SW480 (cell line): ENCODE measurements around the gene TRAK1.

Experiments used
- DNase-seq: peaks from one replicate; pipeline ENCODE4 v3.0.0-alpha.2; 2016; ENCODE audit warnings: low spot score

TRAK1 gene

DNA sequence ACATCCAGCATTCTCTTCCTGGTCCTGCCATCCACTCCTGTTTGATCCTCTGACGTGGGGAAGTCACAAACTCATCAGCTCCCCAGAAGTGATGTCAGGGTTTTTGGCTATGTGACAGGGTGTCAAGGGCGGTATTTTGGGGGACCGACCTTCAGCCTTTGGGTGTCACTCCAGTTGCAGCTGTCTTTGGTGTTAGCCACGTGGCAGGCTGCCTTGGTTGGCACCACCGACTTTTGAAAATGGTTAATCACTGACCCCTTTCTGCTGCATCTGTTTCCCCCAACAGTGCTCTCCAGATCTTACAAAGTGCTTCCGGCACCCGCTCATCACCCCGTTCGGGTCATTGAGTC lies 86.6 kb downstream of the TRAK1 start:
- no peak for DNase-seq

DNA sequence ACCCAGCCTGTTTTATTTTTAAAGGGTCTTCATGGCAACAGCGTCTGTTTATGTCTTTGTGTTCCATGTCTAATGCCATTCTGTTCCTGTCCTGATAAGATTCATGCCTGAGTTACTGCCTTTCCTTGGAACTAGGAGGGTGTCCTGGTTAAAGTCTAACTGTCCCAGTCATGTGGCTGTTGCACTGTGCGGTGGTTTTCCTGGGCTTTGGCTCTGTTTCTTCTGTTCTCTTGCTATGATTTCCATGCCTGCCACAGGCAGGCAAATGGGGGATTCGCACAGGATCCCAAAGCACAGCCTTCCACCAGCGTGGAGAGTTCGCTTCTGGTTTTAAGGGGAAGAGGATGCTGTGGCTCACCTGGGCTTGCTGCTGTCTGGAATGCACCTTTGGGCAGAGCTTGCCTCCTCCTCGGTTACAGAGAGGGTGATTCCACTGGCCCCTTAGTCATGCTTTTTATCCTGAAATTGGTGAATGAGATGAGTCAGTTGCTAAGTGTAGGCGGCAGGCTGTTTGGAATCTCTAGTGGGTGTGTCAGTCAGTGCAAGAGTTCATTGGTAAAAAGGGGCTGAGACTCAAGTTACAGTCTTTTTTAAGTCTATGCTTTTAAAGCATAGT lies 88.1 kb downstream of the TRAK1 start:
- DNase-seq = peak; percentile 95

DNA sequence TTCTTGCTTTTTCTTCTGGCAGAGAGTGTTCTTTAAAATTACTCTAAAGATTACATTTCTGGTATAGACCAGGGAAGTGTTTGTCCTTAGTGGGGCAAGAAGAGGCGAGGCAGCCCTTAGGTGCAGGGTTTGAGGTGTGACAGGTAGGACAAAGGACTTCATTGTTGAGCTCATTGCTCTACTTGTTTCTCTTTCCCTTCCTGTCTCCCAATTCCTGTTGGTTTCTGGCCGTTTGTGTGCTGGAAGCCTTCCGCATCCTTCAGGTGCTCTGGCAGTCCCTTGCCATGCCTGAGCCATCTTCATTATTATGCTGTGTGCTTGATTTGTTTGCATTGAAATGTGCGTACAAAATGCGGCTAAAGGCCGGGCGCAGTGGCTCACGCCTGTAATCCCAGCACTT lies 89.7 kb downstream of the TRAK1 start:
- DNase-seq = peak; percentile 59

DNA sequence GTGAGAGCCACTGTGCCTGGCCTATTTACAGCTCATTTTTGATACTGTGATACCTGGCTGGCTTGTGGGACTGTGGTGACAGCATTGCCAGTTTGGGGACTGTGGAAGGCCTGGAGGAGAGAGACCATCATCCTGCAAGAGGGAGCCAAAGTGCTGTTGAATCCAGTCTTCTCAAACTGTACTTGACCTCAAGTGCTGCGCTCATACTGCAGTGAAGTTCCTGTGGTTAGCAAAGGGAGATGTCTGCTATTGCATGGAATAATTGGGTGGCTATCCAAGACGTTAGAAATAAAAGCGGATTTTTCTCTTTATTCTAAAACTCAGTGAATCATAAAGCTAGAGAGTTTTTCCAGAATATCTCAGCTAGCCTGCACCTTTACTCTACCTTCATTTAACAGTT lies 91.4 kb downstream of the TRAK1 start:
- no peak for DNase-seq

DNA sequence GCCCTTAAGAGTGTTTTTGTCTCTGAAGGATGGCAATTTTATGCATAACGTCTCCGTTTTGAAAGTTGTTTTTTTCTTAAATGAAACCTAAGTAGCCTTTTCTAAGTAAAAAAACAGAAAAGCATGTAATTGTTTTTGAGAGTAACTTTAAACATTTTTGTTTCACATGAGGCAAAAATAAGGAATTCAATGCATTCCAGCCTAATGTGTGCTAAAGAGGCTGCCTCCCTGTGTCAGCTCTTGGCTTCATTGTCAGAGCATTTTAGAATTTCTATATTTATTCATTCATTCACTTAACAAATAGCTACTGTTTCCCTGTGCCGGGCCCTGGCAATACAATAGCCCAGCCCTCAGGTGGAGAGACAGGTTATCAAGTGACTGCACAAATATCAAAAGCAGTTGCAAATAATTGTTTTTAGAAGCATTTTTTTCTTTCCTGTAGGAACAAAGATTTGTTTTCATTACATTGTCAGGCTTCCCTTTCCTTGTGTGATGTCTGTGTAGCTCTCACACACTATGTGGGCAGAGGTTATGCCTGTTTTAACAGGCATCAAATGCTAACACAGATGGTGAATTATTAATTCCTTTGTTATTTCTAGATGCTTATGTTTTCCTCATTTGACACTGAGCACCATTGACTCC lies 93.0 kb downstream of the TRAK1 start:
- DNase-seq = no peak

DNA sequence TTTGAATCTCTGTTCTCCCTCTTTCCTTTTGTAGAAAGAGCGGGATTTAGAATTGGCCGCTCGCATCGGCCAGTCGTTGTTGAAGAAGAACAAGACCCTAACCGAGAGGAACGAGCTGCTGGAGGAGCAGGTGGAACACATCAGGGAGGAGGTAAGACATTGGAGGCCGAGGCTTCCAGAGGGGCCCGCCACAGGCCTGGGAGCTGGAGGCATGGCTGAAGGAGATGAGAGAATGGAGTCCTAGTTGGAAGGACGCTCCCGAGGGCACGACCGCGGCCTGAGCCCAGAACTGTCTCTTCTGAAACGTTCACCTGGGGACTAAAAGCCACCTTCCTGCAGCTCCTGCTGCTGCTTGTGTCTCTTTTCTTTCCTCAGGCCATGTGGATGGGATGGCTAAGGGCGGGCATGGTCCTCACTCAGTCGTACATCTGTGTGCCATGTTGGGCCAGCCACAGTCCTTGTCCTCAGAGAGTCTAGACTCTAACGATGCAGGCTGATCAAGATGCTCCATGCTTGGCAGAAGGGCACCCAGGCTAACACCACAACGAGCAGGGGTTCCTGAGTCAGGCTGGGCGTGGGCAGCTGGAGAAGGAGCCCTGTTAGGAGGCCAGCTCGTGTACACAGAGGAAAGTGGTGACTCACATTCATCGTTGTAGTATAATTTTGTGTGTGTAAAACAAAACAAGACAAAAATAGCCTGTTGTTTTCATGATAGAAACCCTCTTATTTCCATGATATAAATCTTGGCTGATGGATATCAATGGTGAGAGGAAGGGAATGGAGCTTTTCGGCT lies 93.7 kb downstream of the TRAK1 start:
- DNase-seq = no peak

DNA sequence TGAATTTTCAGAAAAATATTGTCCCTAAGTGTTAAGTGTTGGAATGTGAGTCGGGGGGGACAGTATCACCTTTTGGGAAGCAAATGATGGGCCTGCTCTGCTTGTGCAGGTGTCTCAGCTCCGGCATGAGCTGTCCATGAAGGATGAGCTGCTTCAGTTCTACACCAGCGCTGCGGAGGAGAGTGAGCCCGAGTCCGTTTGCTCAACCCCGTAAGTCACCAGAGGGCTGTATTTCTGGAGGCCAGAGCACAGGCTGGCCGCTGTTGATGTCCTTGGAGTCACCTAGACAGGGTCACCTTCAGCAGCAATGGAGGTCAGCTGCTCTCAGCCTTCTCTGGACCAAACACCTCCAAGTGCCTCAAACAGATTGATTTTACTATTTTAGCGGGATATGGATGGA lies 96.8 kb downstream of the TRAK1 start:
- no peak for DNase-seq

DNA sequence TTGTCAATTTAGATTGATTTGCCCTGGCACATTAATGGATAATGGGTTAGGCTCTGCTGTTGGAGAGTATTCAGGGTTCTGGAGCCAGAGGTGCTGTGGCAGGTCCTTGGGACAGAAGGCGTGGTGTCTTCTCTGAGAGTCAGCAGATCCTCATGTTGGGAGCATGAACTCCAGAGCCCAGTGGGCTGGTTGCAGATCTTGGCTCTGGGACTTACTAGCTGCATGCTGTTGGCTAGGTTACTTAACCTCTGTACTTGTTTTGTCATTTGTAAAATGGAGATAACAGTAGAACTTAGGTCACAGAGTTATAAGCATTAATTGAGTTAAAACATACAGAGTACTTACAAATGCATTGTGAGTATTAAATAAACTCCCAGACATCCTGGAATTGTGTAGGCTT lies 97.2 kb downstream of the TRAK1 start:
- DNase-seq = no peak

DNA sequence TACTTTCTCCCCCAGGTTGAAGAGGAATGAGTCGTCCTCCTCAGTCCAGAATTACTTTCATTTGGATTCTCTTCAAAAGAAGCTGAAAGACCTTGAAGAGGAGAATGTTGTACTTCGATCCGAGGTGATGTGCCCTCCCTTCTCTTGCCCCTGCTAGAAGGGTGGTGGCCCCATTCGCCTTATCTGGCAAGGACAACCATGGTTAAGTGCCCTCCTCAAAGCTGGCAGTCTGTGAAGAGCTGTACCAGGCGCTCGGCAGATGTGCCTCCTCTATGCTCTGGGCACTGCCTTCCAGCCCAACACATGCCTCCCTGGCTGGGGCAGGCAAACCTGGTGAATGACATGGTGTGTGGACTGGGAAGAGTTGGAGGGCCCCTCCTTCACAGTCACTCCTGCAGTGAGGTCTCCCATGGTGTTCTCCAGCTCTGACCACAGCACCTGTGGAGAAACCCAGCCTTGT lies 97.9 kb downstream of the TRAK1 start:
- DNase-seq = no peak

DNA sequence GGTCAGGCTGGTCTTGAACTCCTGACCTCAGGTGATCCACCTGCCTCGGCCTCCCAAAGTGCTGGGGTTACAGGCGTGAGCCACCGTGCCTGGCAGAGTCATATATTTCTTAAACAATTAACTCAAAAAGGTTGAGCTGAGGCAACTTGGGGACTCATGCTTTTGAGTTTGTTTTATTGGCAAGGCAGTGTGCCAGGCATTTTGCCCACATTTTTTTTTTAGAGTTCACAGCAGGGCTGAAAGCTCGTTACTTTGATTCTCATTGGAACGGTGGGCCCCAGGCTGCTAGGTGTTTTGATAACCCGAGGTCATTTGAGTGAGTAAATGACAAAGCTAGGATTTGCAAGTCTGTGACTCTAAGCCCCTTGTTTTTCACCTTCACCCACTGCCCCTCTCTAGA lies 98.6 kb downstream of the TRAK1 start:
- no peak for DNase-seq

DNA sequence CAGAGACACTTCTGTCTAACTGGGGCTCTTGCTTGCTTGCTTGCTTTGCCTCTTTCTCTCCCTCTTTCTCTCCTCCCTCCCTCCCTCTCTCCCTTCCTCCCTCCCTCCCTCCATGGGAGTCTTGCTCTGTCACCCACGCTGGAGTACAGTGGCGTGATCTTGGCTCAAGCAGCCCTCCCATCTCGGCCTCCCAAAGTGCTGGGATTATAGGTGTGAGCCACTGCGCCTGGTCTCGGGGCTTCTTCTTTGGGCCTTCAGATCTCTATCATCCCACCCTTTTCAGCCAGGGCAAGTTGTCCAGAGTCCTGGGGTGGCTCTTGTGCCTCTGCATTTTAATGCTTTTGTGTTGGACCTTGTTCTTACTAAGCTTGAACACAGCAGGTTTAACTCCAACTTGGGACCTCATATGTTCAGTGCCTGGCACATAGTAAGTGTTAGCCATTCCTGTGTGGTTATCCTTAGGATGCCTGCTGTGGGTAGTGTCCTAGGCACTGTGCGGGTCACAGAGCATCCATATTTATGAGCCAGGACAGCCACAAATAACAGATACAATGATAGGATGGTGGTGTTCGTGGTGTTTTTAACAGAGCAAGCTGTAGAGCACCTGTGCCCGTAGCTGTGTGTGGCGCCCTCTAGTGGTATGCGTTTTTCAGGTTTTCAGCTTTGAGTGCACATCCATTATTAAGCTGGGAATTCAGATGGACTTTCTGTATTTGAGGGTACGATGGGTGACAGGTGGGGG lies 99.7 kb downstream of the TRAK1 start:
- DNase-seq = peak; percentile 52

DNA sequence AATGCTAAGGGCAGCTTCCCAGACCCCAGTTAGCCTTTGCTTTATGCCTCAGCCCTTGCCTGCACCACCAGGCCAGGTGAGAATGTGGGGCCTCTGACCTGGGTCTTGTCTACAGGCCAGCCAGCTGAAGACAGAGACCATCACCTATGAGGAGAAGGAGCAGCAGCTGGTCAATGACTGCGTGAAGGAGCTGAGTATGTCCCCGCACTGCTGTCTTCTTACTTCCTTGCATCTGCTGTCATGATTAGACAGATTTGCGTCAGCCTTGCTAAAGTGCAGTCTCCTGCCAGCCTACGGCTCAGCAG lies 100.2 kb downstream of the TRAK1 start:
- no peak for DNase-seq

DNA sequence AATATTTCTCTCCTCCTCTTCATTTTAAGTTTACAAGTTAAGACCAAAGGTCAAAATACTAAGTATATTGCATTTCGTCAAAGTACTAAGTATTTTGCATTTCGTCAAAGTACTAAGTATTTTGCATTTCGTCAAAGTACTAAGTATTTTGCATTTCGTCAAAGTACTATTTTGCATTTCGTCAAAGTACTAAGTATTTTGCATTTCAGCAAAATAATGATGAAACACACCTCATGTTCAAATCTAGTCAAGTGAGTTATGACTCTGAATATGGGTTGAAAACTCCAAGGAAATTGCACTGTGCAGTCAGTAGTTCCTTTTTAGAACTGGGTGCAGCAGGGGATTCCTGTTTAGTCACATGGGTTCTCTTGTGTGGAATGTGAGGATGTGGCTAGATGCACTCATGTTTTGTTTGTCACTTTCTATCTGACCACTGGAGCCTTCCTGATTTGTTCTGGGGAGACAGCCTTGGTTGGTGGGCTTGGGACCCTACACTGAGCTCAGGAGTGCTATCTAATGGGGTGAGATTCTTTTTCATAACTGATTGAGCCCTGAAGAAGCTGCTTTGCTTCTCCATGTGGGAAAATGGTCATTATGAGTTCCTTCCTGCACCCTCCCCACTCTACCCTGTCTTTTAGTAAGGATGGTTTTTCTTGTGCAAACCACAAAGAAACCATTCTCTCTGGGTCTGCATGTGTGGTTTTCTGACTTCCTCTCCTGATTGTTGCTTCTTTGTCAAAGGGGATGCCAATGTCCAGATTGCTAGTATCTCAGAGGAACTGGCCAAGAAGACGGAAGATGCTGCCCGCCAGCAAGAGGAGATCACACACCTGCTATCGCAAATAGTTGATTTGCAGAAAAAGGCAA lies 101.4 kb downstream of the TRAK1 start:
- peak; percentile 28 for DNase-seq

DNA sequence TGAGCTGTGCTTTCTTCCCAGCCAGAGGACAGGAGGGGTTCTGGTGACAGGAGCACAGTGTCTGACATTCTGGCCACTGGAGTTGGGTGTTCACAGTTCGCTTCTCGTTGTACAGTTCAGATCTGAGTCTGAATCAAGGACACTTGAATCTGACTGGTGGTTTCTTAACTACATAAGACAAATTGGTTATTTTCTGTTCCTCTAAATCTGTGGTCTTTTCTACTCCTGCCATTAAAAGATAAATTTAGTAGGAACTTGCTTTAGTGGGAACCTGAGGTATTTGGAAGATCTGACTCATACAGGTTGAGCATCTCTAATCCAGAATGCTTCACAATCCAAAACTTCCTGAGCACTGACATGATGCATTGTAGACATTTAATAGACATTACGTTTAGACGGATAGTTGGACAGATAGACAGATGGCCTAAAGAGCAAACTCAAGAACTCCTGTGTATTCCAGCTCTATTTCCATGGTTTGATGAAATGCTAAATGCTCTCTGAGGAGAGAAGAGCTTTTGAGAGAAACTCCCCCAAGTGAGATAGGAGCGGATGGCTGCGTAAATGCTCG lies 103.9 kb downstream of the TRAK1 start:
- DNase-seq = no peak

DNA sequence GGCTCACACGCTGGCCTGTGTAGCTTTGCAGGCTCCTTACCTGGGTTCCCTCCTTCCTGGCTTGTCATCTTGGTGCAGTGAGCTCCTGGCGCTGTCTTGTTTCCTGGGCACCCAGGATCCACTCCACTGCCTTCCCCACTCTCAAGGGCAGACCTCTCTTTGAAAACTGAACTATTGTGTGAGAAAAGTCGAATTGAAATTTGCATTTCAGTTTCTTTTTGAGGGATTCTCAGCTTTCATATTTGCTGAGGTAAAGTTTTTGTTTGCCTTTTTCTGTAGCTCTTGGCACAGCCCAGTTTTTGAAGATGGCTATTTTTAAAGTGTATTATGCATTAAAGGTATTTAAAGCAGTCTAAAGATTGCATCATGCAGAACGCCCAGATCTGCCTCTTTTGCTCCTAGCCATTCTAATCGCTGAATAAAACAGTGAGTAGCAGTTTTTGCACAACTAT lies 104.7 kb downstream of the TRAK1 start:
- no peak for DNase-seq

DNA sequence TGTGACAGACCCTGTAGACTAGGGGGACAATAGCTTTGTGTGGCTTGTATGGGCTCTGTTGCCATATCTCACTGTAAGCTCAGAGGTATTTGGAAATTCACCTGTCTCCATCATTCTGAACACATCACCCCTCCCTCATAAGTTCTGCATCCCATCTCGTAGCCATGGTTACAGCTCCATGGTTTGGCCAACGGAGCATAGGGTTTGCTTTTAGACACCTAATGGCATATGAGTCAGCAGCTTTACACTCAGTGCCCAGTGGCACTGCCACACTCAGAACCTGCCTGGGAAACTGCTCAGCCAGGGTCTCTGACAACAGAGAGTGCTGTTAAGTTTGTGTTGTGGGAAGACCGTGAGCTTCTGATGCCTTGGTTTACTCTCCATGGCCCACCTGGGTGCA lies 107.6 kb downstream of the TRAK1 start:
- no peak for DNase-seq

DNA sequence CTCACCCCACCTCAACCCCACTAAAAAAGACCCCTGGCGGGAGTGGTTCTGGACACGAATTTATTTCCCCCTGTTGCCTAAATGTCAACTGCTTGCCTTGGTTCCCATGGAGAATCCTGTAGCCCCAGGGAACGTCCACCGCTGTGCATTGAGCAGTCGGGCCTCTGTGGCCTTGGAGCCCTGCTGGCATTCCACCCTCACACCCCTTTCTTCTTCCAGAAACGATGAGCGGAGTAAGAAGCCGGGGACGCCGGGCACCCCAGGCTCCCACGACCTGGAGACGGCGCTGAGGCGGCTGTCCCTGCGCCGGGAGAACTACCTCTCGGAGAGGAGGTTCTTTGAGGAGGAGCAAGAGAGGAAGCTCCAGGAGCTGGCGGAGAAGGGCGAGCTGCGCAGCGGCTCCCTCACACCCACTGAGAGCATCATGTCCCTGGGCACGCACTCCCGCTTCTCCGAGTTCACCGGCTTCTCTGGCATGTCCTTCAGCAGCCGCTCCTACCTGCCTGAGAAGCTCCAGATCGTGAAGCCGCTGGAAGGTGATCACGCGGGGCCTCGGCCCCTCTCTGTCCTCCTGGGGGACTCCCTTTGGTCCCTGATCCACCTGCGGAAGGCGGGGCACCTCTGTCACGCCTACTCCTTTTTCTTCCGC lies 111.2 kb downstream of the TRAK1 start:
- DNase-seq = no peak

DNA sequence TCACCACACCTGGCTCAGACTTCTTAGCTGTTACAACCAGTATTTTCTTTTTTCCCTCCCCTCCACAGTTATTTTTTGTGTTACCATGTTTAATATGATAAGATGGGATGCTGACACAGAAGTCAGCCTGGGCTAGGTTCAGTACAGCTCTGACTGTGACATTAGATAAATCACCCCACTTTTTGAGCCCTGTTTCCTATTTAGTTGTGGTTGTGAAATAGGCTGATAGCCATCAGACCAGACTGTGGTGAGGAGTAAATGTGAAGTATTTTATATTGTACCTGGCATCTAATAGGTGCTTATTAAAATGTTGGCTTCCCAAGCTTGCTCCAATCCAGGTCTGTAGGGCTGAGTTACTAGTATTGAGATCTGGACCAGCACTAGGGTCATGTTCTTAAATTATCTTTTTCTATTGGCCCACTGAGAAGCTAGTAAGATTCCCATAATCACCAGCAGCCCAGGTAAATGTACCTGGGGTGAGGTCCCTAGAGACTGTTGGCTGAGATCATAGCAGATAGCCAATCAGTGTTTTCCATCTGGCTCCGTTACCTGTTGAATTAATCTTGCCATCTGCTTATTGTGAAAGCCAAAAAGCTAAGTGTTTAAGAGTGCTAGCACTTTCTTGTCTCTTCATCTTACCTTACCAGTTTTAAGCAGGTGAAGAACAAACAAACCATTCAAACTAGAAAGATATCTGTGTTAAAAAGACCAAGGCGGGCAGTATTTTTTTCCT lies 113.9 kb downstream of the TRAK1 start:
- DNase-seq = no peak

DNA sequence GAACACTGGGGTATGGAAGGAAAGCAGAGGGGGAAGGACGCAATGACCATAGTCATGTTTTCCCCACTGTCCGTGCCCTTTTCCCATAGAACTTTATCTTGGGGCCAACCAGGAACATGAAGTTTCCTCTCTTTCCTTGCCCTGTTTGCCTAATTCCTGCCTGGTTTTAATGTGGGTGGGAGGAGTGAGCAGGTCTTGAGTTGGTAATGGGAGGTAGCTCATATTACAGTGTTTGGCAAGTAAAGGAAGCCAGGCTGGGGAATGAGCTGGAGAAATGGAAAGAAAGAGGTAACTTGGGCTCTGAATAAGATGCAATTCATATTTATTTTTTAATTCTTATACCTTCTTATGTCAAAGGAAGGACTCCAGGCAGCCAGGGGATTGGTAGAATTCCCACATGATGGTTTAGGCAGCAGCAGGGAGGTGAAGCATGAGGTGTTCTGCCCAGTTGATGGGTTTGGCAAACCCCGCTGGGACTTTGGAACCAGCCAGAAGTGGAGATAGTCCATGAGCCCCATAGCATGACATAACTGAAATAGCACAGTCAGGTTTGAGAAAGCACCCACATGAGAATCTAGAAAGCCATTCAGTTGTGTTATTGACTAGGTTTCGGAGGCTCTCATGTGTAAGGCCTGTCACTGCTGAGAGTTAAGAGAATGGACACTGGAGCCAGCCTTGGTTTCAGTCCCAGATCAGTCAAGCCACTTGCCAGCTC lies 114.8 kb downstream of the TRAK1 start:
- DNase-seq = no peak

DNA sequence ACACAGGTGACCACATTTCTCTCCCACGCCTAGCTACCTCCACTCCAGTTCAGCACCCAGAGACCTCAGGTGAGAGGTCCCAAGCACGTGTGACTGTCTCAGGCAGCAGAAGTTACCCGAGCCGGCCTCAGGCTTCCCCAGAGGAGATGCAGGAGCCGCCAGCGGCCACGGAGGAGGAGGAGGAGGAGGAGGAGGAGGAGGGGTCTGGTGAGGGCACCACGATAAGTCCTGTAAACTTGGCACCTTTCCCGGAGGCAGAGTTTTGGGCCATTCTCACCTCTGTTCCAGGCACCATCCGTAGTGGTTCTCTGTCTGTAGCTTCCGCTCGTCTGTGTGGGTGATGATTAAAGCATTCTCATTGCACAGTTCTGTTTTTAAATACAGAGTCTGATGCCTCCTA lies 118.8 kb downstream of the TRAK1 start:
- DNase-seq = no peak
